ENCODE measurements around the gene QDPR.

DNA sequence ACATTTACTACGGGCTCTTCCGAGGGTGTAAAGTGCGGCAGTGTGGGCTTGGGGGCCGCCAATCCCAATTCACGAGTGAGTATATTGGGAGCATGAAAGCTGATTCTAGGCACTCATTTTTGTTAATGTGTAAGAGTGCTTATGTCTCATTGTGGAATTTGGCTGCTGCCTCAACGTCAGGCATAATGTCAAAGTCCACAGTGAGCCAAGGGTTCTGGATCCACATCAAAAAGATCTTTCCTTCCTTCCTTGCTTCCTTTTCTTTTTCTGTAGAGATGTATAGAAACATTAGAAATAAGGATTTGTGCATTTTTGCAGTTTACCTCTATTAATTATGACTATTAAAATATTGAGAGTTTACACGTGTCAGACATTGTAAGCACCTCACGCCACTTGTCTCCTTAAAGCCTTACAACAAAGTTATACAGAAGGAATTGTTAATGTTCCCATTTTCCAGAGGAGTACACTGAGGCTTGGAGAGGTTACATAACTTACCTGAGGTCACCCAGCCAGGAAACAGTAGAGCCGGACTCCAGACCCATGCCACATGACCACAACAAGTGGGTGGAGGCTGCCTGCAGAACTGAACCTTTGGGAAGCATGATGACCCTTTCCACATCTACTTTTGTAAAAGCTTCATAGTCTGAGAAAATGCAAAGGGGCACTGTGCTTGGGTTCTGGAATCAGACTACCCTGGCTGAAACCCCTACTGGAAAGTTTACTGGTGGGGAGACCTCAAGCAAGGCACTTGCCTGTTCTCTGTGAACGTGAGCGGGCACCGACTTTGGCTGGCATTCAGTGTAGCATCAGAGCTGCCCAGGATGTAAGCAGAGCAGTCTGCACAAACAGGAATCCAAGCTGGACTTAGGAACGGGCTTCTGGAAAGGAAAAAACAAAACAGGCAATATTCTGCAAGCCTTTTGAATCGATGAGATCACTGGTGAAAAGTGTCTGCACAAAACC is 3.8 kb upstream of the QDPR start:
- TF ChIP-seq, protein P1, sequence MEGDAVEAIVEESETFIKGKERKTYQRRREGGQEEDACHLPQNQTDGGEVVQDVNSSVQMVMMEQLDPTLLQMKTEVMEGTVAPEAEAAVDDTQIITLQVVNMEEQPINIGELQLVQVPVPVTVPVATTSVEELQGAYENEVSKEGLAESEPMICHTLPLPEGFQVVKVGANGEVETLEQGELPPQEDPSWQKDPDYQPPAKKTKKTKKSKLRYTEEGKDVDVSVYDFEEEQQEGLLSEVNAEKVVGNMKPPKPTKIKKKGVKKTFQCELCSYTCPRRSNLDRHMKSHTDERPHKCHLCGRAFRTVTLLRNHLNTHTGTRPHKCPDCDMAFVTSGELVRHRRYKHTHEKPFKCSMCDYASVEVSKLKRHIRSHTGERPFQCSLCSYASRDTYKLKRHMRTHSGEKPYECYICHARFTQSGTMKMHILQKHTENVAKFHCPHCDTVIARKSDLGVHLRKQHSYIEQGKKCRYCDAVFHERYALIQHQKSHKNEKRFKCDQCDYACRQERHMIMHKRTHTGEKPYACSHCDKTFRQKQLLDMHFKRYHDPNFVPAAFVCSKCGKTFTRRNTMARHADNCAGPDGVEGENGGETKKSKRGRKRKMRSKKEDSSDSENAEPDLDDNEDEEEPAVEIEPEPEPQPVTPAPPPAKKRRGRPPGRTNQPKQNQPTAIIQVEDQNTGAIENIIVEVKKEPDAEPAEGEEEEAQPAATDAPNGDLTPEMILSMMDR (IDR thresholded peaks at IDR 0.05; ENCODE audit: low read length) = no peak
- TF ChIP-seq EZH2phosphoT487 (IDR thresholded peaks at IDR 0.05; ENCODE audit: low read length) (no peak), EZH2 (optimal IDR thresholded peaks at IDR 0.05; ENCODE audit: low read depth, low read length) (no peak)

All from MM.1S (cell line).